K562 (cell line): ENCODE measurements around the gene LRRC25. TPM values are rescaled to one million over a fixed set of nuclear protein-coding genes. Genes with fewer than 3 reads are reported as not detected.
A peak's percentile ranks its signal among the peaks of the same experiment; 100 is the strongest.

Experiments used
- CC2D1A ChIP-seq: fragments of 450-650 bp; IDR thresholded peaks from 2 replicates; pipeline ENCODE4 v1.6.1; 2017; ENCODE audit warnings: mild to moderate bottlenecking
- CTBP1 ChIP-seq: fragments of 450-650 bp; IDR thresholded peaks from 2 replicates; pipeline ENCODE4 v1.6.1; 2016; ENCODE audit warnings: borderline replicate concordance
- HDAC6 ChIP-seq: IDR thresholded peaks from 2 replicates; pipeline ENCODE4 v1.6.1; 2012; ENCODE audit warnings: low read depth, mild to moderate bottlenecking, control low read depth, inconsistent platforms, low read length, moderate library complexity
- HMGN3 ChIP-seq: IDR thresholded peaks from 2 replicates; pipeline ENCODE4 v1.6.1; 2011; ENCODE audit warnings: borderline replicate concordance, low read depth, mild to moderate bottlenecking, mixed read lengths, low read length; ENCODE audit not compliant: insufficient read length; ENCODE audit errors: extremely low read depth
- MYC ChIP-seq, 2 experiments: fragments of 250-450 bp in 1 of 2; sonication (Bioruptor Pico) in 1 of 2; IDR thresholded peaks; 2 replicates each; pipeline versions ENCODE4 v1.5.1 to v1.6.1; 2012 to 2021; ENCODE audit warnings: low read depth in 2 of 2, borderline replicate concordance in 1 of 2, improper control_type of control experiment in 1 of 2, low read length in 1 of 2, mild to moderate bottlenecking in 1 of 2, moderate library complexity in 1 of 2
- PTTG1 ChIP-seq: fragments of 450-650 bp; IDR thresholded peaks from 2 replicates; pipeline ENCODE4 v1.6.1; 2016; ENCODE audit warnings: low read depth, mild to moderate bottlenecking, missing genetic modification characterization, missing compliant biosample characterization
- RHOXF2B ChIP-seq: fragments of 250-450 bp; sonication (Bioruptor Pico); conservative IDR thresholded peaks from 2 replicates; pipeline ENCODE4 v1.5.1; 2021
- RUNX1 ChIP-seq: sonication (generic); IDR thresholded peaks from 2 replicates; pipeline ENCODE4 v1.6.1; 2016; ENCODE audit warnings: antibody characterized with exemption, low read depth
- SMARCA4 ChIP-seq: fragments of 450-650 bp; IDR thresholded peaks from 2 replicates; pipeline ENCODE4 v1.6.1; 2016
- SOX6 ChIP-seq: fragments of 450-650 bp; IDR thresholded peaks from 2 replicates; pipeline ENCODE4 v1.6.1; 2014; ENCODE audit warnings: mild to moderate bottlenecking
- SRSF9 ChIP-seq: fragments of 200-400 bp; formaldehyde crosslinking; IDR thresholded peaks from 2 replicates; pipeline ENCODE4 v1.6.1; 2017; ENCODE audit warnings: low read depth, low read length, borderline replicate concordance
- TCF7 ChIP-seq: sonication (generic); IDR thresholded peaks from 2 replicates; pipeline ENCODE4 v1.6.1; 2016; ENCODE audit warnings: antibody characterized with exemption, borderline replicate concordance
- U2AF1 ChIP-seq: fragments of 200-400 bp; formaldehyde crosslinking; optimal IDR thresholded peaks from 2 replicates; pipeline ENCODE3; 2017; ENCODE audit warnings: mild to moderate bottlenecking, low read depth, low read length, moderate library complexity
- ZBTB43 ChIP-seq: sonication (generic); formaldehyde crosslinking; IDR thresholded peaks from 2 replicates; pipeline ENCODE4 v1.8.0; 2023; ENCODE audit warnings: mild to moderate bottlenecking, missing genetic modification reagents
- ZNF436 ChIP-seq: fragments of 250-450, 450-650 bp; sonication (Bioruptor Pico); formaldehyde crosslinking; IDR thresholded peaks from 2 replicates; pipeline ENCODE4 v1.7.0; 2020; ENCODE audit warnings: mild to moderate bottlenecking
- ZNF586 ChIP-seq: fragments of 450-650 bp; formaldehyde crosslinking; conservative IDR thresholded peaks from 2 replicates; pipeline ENCODE4 v1.4.0; 2020; ENCODE audit warnings: mild to moderate bottlenecking, moderate library complexity
- ZNF696 ChIP-seq: fragments of 250-450 bp; sonication (Bioruptor Pico); conservative IDR thresholded peaks from 2 replicates; pipeline ENCODE4 v1.4.0; 2020; ENCODE audit warnings: mild to moderate bottlenecking, moderate library complexity
- ZNF699 ChIP-seq: fragments of 250-450 bp; sonication (Bioruptor Pico); IDR thresholded peaks from 2 replicates; pipeline ENCODE4 v1.8.0; 2021; ENCODE audit warnings: mild to moderate bottlenecking, moderate library complexity; ENCODE audit not compliant: insufficient replicate concordance
- ZNF707 ChIP-seq: fragments of 250-450 bp; sonication (Bioruptor Pico); conservative IDR thresholded peaks from 2 replicates; pipeline ENCODE4 v1.8.0; 2022; ENCODE audit warnings: inconsistent platforms, mild to moderate bottlenecking, moderate library complexity
- ZZZ3 ChIP-seq: fragments of 450-650 bp; IDR thresholded peaks from 2 replicates; pipeline ENCODE4 v1.6.1; 2016; ENCODE audit warnings: antibody characterized with exemption, mild to moderate bottlenecking, moderate library complexity
- polyA plus RNA-seq, 8 experiments: library from polyadenylated mRNA; depleted of rRNA in 4 of 8; stranded (reverse) in 5 of 8; unstranded in 3 of 8; fragments of >200 nt; fragmentation: Nextera tagmentation in 2 of 8; fragmentation: Illumina TruSeq in 1 of 8; extraction: Ambion mirVana in 2 of 8; extraction: Trizol in 1 of 8; gene quantifications; 2 replicates each; pipeline versions ENCODE4 v1.2.1 to v1.2.3, GENCODE V29; 2011 to 2014; ENCODE audit warnings: inconsistent platforms in 1 of 8, missing spikeins in 1 of 8
- total RNA-seq, 7 experiments: library from RNA; depleted of rRNA in 6 of 7; stranded (reverse); fragments of >200 nt in 6 of 7; fragmentation: Illumina TruSeq in 2 of 7; extraction: Trizol in 2 of 7; gene quantifications; 2 replicates each; pipeline versions ENCODE4 v1.2.1 to v1.2.3, GENCODE V29; 2011 to 2021; ENCODE audit warnings: low replicate concordance in 1 of 7
- TF ChIP-seq, protein P1 (sequence below): fragments of 250-450 bp; sonication (Bioruptor Pico); IDR thresholded peaks from 2 replicates; pipeline ENCODE4 v1.8.0; 2022; ENCODE audit warnings: inconsistent platforms
- TF ChIP-seq, protein P2 (sequence below): fragments of 450-650 bp; formaldehyde crosslinking; IDR thresholded peaks from 2 replicates; pipeline ENCODE4 v1.4.0; 2020; ENCODE audit warnings: mild to moderate bottlenecking, moderate library complexity
- TF ChIP-seq, protein P3 (sequence below): sonication (generic); formaldehyde crosslinking; IDR thresholded peaks from 2 replicates; pipeline ENCODE4 v1.9.0; 2022; ENCODE audit warnings: mild to moderate bottlenecking, missing genetic modification reagents

Gene LRRC25
- total and polyA plus RNA-seq, 9 of the 15 experiments (the other 6 are each of a cell fraction or from before 2014, with no cell fraction given), result 0.07 to 0.36 (median 0.10) TPM; not detected in 3

DNA sequence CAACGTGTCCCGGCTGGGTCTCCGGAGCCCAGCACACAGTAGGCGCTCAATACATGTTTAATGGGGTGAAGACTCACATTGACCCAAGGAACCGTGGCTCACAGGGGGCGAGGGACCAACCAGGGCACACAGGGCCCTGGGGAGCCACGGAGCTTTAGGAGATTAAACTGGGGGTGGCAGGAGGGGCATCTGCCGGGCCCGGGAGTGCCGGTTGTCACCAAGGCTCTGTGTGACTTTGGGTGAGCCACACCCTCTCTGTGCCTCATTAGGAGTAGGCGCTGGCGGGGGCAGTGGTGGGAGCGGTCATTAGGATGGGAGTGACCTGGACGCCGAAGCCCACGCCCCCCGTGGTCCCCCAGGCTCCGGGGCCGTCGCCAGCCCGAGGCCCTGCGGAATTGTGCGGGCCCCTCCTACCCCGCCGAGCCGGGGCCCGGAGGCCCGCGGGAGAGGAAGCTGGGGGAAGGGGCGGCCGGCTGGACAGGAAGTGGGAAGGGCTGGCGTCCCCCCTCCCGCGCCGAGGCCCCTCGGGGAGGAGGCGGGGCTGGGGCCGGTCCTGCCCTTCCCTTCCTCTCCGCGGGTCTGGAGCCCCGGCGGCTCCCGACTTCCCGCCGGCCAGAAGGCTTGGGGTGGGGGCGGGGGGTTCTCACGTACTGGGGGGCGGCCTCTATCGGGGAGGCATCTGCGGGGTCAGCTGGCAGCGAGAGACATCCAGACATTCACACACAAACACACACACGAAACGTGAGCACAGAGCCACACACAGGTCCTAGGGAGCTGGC, 20.0 kb upstream of the LRRC25 start (continued):
- TF ChIP-seq PTTG1 (tag), result no peak
- TF ChIP-seq CC2D1A, result no peak; the same call in 1 of the 2 replicates
- no peak for TF ChIP-seq RUNX1
- no peak for TF ChIP-seq ZNF699 (CRISPR knock-in tag)
- no peak for TF ChIP-seq ZNF436 (CRISPR knock-in tag)
- no peak for TF ChIP-seq ZZZ3
- no peak for TF ChIP-seq ZNF707 (CRISPR knock-in tag)
- TF ChIP-seq ZNF696, result no peak
- peak; percentile 12; the same call in 1 of the 2 replicates for TF ChIP-seq CTBP1
- TF ChIP-seq, protein P1, sequence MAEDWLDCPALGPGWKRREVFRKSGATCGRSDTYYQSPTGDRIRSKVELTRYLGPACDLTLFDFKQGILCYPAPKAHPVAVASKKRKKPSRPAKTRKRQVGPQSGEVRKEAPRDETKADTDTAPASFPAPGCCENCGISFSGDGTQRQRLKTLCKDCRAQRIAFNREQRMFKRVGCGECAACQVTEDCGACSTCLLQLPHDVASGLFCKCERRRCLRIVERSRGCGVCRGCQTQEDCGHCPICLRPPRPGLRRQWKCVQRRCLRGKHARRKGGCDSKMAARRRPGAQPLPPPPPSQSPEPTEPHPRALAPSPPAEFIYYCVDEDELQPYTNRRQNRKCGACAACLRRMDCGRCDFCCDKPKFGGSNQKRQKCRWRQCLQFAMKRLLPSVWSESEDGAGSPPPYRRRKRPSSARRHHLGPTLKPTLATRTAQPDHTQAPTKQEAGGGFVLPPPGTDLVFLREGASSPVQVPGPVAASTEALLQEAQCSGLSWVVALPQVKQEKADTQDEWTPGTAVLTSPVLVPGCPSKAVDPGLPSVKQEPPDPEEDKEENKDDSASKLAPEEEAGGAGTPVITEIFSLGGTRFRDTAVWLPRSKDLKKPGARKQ, result no peak
- no peak for TF ChIP-seq ZBTB43 (CRISPR knock-in tag)
- peak; percentile 78 for TF ChIP-seq U2AF1
- no peak for TF ChIP-seq ZNF586 (CRISPR knock-in tag)
- no peak for TF ChIP-seq SMARCA4
- TF ChIP-seq RHOXF2B (CRISPR knock-in tag), result no peak
- TF ChIP-seq, protein P2, sequence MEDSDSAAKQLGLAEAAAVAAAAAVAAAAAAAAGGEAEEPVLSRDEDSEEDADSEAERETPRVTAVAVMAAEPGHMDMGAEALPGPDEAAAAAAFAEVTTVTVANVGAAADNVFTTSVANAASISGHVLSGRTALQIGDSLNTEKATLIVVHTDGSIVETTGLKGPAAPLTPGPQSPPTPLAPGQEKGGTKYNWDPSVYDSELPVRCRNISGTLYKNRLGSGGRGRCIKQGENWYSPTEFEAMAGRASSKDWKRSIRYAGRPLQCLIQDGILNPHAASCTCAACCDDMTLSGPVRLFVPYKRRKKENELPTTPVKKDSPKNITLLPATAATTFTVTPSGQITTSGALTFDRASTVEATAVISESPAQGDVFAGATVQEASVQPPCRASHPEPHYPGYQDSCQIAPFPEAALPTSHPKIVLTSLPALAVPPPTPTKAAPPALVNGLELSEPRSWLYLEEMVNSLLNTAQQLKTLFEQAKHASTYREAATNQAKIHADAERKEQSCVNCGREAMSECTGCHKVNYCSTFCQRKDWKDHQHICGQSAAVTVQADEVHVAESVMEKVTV (CRISPR knock-in tag), result no peak
- peak; percentile 68 for TF ChIP-seq HMGN3
- TF ChIP-seq HDAC6, result no peak
- peak; percentile 18; the same call in 1 of the 2 replicates for TF ChIP-seq MYC (IDR thresholded peaks at IDR 0.05; ENCODE audit: low read depth, low read length)
- TF ChIP-seq MYC (CRISPR knock-in tag; IDR thresholded peaks at IDR 0.05; ENCODE audit: borderline replicate concordance, low read depth), result no peak; the same call in 1 of the 2 replicates
- TF ChIP-seq SOX6, result peak; percentile 41; the same call in 1 of the 2 replicates
- no peak for TF ChIP-seq SRSF9
- TF ChIP-seq, protein P3, sequence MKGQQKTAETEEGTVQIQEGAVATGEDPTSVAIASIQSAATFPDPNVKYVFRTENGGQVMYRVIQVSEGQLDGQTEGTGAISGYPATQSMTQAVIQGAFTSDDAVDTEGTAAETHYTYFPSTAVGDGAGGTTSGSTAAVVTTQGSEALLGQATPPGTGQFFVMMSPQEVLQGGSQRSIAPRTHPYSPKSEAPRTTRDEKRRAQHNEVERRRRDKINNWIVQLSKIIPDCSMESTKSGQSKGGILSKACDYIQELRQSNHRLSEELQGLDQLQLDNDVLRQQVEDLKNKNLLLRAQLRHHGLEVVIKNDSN (CRISPR knock-in tag), result no peak
- TF ChIP-seq TCF7, result no peak
